MM.1S (cell line): ENCODE measurements around the gene TOX2.

ENCODE experiments used
- DNase-seq: peaks from one replicate; pipeline ENCODE4 v3.0.0-alpha.2; 2015
- H2AFZ ChIP-seq: fragments of 300-600 bp; sonication (generic); 2 replicates; pipeline ENCODE4 v1.6.0; 2016; ENCODE audit warnings: antibody characterized with exemption, low read length
- H3F3A ChIP-seq: fragments of 300-600 bp; sonication (generic); 2 replicates; pipeline ENCODE4 v1.6.1; 2016; ENCODE audit warnings: mild to moderate bottlenecking, antibody characterized with exemption, low read length, moderate library complexity, mixed read lengths; ENCODE audit not compliant: insufficient read depth
- H3K27ac ChIP-seq: fragments of 300-600 bp; sonication (generic); 2 replicates; pipeline ENCODE4 v1.5.1; 2016; ENCODE audit warnings: mild to moderate bottlenecking, low read length
- H3K27me3 ChIP-seq: fragments of 300-600 bp; sonication (generic); replicated peaks from 2 replicates; pipeline ENCODE4 v1.6.0; 2016; ENCODE audit warnings: low read length; ENCODE audit not compliant: insufficient read depth
- H3K36me3 ChIP-seq: fragments of 300-600 bp; sonication (generic); replicated peaks from 2 replicates; pipeline ENCODE4 v1.6.1; 2016; ENCODE audit warnings: mild to moderate bottlenecking, low read length, mixed read lengths; ENCODE audit not compliant: insufficient read depth
- H3K4me1 ChIP-seq: fragments of 300-600 bp; sonication (generic); 2 replicates; pipeline ENCODE4 v1.6.1; 2016; ENCODE audit warnings: low read length, mixed read lengths
- H3K4me2 ChIP-seq: fragments of 300-600 bp; sonication (generic); 2 replicates; pipeline ENCODE4 v1.6.0; 2016; ENCODE audit warnings: low read depth, low read length
- H3K4me3 ChIP-seq: fragments of 300-600 bp; sonication (generic); 2 replicates; pipeline ENCODE4 v1.5.1; 2016; ENCODE audit warnings: low read length, mixed read lengths
- H3K79me2 ChIP-seq: fragments of 300-600 bp; sonication (generic); 2 replicates; pipeline ENCODE4 v1.6.1; 2016; ENCODE audit warnings: mixed run types, low read length, mixed read lengths
- H3K9ac ChIP-seq: fragments of 300-600 bp; sonication (generic); 2 replicates; pipeline ENCODE4 v1.6.1; 2016; ENCODE audit warnings: low read length, mixed read lengths
- H3K9me2 ChIP-seq: fragments of 300-600 bp; sonication (generic); replicated peaks from 2 replicates; pipeline ENCODE4 v1.6.1; 2016; ENCODE audit warnings: mild to moderate bottlenecking, low read length, mixed read lengths; ENCODE audit not compliant: insufficient read depth
- H3K9me3 ChIP-seq: fragments of 300-600 bp; sonication (generic); replicated peaks from 2 replicates; pipeline ENCODE4 v1.6.1; 2016; ENCODE audit warnings: mild to moderate bottlenecking, low read length, mixed read lengths; ENCODE audit not compliant: insufficient read depth
- H4K20me1 ChIP-seq: fragments of 300-600 bp; sonication (generic); 2 replicates; pipeline ENCODE4 v1.6.1; 2016; ENCODE audit warnings: mild to moderate bottlenecking, low read length, moderate library complexity, mixed read lengths; ENCODE audit not compliant: insufficient read depth
- EZH2 ChIP-seq: fragments of 300-600 bp; sonication (generic); optimal IDR thresholded peaks from 2 replicates; pipeline ENCODE3; 2017; ENCODE audit warnings: low read depth, mild to moderate bottlenecking, antibody characterized with exemption, low read length, mixed read lengths
- EZH2phosphoT487 ChIP-seq: fragments of 300-600 bp; sonication (generic); IDR thresholded peaks from 2 replicates; pipeline ENCODE4 v1.6.1; 2018; ENCODE audit warnings: antibody characterized with exemption, low read length
- TF ChIP-seq, protein P1 (sequence below): fragments of 300-600 bp; sonication (generic); IDR thresholded peaks from 2 replicates; pipeline ENCODE4 v1.5.1; 2016; ENCODE audit warnings: antibody characterized with exemption, low read length, mixed read lengths

The TOX2 gene

DNA sequence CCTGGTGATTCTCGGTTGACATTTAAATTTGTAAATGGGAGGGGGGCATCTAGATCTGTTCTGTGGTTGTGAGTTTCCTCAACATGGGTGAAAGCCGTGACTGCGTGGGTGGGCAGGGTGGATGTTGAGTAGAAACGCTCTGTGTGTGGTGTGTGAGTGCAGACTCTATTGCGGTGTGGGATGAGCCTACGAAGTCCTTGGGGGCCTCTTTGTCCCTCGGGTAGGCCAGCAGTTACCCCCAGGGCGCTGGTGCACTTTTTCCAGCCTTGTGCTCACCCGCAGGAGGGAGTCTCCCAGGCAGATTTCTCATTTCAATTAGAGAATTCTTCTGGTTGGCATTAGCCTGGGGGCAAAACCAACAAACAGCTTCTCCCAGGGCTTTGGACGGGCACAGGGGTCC, 10.6 kb downstream of the TOX2 start:
- no peak overlapping the region for H2AFZ ChIP-seq
- H3K79me2 ChIP-seq, result peaks cover 96% of the 10 kb centered on the region
- H3K27ac ChIP-seq, result no peak overlapping the region
- peaks cover 43% of the 10 kb centered on the region for H3K4me1 ChIP-seq
- H3K9ac ChIP-seq, result no peak overlapping the region
- no peaks in the 10 kb centered on the region for H3K9me2 ChIP-seq
- no peak overlapping the region for H3K4me2 ChIP-seq
- no peak overlapping the region for H3K4me3 ChIP-seq
- H3K36me3 ChIP-seq, result 0 out of 2 replicates have a peak, but pooled peaks cover 4% of the 10 kb centered on the region
- H3F3A ChIP-seq, result peaks cover 6% of the 10 kb centered on the region; the same call in 1 of the 2 replicates
- TF ChIP-seq EZH2phosphoT487 (no peak), EZH2 (no peak)
- TF ChIP-seq, protein P1, sequence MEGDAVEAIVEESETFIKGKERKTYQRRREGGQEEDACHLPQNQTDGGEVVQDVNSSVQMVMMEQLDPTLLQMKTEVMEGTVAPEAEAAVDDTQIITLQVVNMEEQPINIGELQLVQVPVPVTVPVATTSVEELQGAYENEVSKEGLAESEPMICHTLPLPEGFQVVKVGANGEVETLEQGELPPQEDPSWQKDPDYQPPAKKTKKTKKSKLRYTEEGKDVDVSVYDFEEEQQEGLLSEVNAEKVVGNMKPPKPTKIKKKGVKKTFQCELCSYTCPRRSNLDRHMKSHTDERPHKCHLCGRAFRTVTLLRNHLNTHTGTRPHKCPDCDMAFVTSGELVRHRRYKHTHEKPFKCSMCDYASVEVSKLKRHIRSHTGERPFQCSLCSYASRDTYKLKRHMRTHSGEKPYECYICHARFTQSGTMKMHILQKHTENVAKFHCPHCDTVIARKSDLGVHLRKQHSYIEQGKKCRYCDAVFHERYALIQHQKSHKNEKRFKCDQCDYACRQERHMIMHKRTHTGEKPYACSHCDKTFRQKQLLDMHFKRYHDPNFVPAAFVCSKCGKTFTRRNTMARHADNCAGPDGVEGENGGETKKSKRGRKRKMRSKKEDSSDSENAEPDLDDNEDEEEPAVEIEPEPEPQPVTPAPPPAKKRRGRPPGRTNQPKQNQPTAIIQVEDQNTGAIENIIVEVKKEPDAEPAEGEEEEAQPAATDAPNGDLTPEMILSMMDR, result no peak
- no peaks in the 10 kb centered on the region for H4K20me1 ChIP-seq
- no peaks in the 10 kb centered on the region for H3K9me3 ChIP-seq
- DNase-seq, result no peak
- no peaks in the 10 kb centered on the region for H3K27me3 ChIP-seq

DNA sequence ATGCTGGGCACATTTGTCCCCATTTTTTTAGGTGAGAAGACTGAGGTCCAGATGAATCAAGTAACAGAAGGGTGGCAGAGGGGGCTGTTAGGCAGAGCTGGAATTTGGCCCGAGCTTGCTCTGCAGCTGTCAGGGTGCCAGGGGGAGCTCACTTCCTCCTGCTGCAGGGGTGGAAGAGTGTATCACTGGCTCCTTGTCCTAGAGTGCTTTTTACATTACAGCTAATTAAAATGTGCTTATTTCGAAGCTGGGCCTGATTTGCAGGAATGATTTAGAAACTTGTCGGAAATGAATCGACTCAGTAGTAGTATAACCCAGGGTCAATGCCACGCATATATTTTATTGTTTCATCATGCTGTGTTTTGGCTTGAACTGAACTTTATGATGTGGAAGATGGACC, 11.1 kb downstream of the TOX2 start:
- H3K27me3 ChIP-seq, result no peaks in the 10 kb centered on the region
- H3K9me2 ChIP-seq, result no peaks in the 10 kb centered on the region
- peaks cover 6% of the 10 kb centered on the region; the same call in 1 of the 2 replicates for H3F3A ChIP-seq
- no peak overlapping the region for H3K4me2 ChIP-seq
- H3K27ac ChIP-seq, result no peak overlapping the region
- H3K9ac ChIP-seq, result no peak overlapping the region
- TF ChIP-seq EZH2, result no peak
- no peak for TF ChIP-seq EZH2phosphoT487
- H3K4me3 ChIP-seq, result no peak overlapping the region
- no peak overlapping the region for H2AFZ ChIP-seq
- peaks cover 96% of the 10 kb centered on the region for H3K79me2 ChIP-seq
- peaks cover 37% of the 10 kb centered on the region for H3K4me1 ChIP-seq
- DNase-seq, result no peak
- no peaks in the 10 kb centered on the region for H3K9me3 ChIP-seq
- no peaks in the 10 kb centered on the region for H4K20me1 ChIP-seq
- 0 out of 2 replicates have a peak, but pooled peaks cover 4% of the 10 kb centered on the region for H3K36me3 ChIP-seq

DNA sequence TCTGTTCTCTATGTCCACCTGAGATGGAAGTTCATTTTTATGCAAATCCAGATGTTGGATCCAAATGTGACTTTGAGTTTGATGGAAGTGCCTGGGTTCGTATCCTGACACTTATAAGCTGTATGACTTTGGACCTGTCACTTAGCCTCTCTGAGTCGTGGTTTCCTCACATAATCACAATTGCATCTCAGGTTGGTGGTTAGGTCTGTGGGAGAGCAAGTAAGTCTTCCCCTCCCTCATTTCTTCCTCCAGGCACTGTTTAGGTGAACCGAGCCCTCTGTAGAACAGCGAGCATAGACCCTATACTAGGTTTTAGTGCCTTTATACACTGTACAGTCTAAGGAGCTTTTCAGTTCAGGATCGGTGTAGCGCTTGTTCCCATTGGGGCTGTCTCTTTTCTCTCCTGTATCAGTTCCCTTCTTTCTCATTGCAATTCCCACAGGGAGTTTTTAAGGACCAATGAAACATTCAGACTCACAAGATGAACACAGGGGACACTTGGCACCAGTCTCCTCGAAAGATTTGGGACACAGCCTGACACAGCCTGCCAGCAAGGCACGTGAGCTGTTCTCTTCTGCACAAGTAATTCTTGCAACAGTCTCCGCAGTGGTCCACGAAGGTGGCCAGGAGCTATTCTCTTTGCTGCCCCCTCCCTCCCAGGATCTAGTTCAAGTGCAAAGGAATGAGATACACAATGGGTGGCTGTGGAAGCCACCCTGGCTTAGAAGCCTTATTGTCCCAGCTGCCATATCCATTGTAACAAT, 11.8 kb downstream of the TOX2 start:
- TF ChIP-seq EZH2phosphoT487 (no peak), EZH2 (no peak)
- TF ChIP-seq, protein P1, result no peak
- Histone ChIP-seq H3K27ac (no peak overlapping the region), H3K36me3 (0 out of 2 replicates have a peak, but pooled peaks cover 4% of the 10 kb centered on the region), H3K4me1 (peaks cover 31% of the 10 kb centered on the region), H4K20me1 (no peaks in the 10 kb centered on the region), H3K9ac (no peak overlapping the region), H3K4me2 (no peak overlapping the region), H3F3A (peaks cover 5% of the 10 kb centered on the region; the same call in 1 of the 2 replicates), H3K9me3 (no peaks in the 10 kb centered on the region), H3K9me2 (no peaks in the 10 kb centered on the region), H3K79me2 (peaks cover 96% of the 10 kb centered on the region), H3K4me3 (no peak overlapping the region), H2AFZ (no peak overlapping the region), H3K27me3 (no peaks in the 10 kb centered on the region)
- no peak for DNase-seq

DNA sequence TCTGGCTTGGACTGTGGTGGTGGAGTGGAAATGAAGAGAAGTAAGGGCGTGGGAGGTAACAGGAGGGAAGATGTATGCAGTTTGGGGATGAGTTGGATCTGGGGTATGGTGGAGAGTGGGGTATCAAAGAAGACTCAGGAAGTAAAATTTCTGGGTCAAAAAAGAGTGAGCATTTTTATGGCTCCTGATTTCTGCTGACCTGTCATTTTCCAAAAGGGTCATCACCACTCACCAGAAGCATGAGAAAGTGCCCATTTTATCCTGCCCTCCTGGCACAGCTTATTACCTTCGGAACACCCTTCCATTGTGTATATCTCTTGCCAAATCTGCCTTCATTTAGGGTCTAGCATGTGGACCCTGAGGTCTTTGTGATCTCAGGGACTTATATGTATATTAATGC, 17.3 kb downstream of the TOX2 start:
- H3K4me1 ChIP-seq, result peaks cover 12% of the 10 kb centered on the region
- H3K27me3 ChIP-seq, result no peaks in the 10 kb centered on the region
- H3K9me2 ChIP-seq, result no peaks in the 10 kb centered on the region
- H3K9ac ChIP-seq, result no peak overlapping the region
- TF ChIP-seq EZH2, result no peak
- TF ChIP-seq EZH2phosphoT487, result no peak
- TF ChIP-seq, protein P1, result no peak
- no peaks in the 10 kb centered on the region for H4K20me1 ChIP-seq
- DNase-seq, result no peak
- peaks cover 95% of the 10 kb centered on the region for H3K79me2 ChIP-seq
- H3K36me3 ChIP-seq, result 0 out of 2 replicates have a peak, but pooled peaks cover 4% of the 10 kb centered on the region
- H3F3A ChIP-seq, result no peaks in the 10 kb centered on the region
- H2AFZ ChIP-seq, result no peak overlapping the region
- H3K4me2 ChIP-seq, result no peak overlapping the region
- H3K4me3 ChIP-seq, result no peak overlapping the region
- H3K9me3 ChIP-seq, result no peaks in the 10 kb centered on the region
- no peak overlapping the region for H3K27ac ChIP-seq
